ENCODE data around the gene DPP7.

The DPP7 gene

GRCh38 chr9:137110147-137110910, 4.2 kb downstream of the DPP7 start:
- H3K4me3 ChIP-seq (ENCODE audit: control insufficient read depth, low read depth, low read length): no peak overlapping the region
- TF ChIP-seq CTCF (IDR thresholded peaks at IDR 0.05; ENCODE audit: control insufficient read depth, insufficient read depth, low read depth, low read length, missing control alignments): no peak
- DNase-seq (ENCODE audit: low read depth): no peak

GRCh38 chr9:137109250-137110146, 5.0 kb downstream of the DPP7 start:
- DNase-seq (ENCODE audit: low read depth): no peak
- TF ChIP-seq CTCF (IDR thresholded peaks at IDR 0.05; ENCODE audit: control insufficient read depth, insufficient read depth, low read depth, low read length, missing control alignments): no peak
- no peak overlapping the region for H3K4me3 ChIP-seq (ENCODE audit: control insufficient read depth, low read depth, low read length)

- no peak for DNase-seq (ENCODE audit: low read depth)
- TF ChIP-seq CTCF (IDR thresholded peaks at IDR 0.05; ENCODE audit: control insufficient read depth, insufficient read depth, low read depth, low read length, missing control alignments): no peak
- no peak overlapping the region for H3K4me3 ChIP-seq (ENCODE audit: control insufficient read depth, low read depth, low read length)
These were observed 5.8 kb downstream of the DPP7 start for GRCh38 chr9:137108608-137109249.

- no peak for TF ChIP-seq CTCF (IDR thresholded peaks at IDR 0.05; ENCODE audit: control insufficient read depth, insufficient read depth, low read depth, low read length, missing control alignments)
- DNase-seq (ENCODE audit: low read depth): no peak
- no peak overlapping the region for H3K4me3 ChIP-seq (ENCODE audit: control insufficient read depth, low read depth, low read length)
These were observed 6.6 kb downstream of the DPP7 start for GRCh38 chr9:137107982-137108381.

DNA sequence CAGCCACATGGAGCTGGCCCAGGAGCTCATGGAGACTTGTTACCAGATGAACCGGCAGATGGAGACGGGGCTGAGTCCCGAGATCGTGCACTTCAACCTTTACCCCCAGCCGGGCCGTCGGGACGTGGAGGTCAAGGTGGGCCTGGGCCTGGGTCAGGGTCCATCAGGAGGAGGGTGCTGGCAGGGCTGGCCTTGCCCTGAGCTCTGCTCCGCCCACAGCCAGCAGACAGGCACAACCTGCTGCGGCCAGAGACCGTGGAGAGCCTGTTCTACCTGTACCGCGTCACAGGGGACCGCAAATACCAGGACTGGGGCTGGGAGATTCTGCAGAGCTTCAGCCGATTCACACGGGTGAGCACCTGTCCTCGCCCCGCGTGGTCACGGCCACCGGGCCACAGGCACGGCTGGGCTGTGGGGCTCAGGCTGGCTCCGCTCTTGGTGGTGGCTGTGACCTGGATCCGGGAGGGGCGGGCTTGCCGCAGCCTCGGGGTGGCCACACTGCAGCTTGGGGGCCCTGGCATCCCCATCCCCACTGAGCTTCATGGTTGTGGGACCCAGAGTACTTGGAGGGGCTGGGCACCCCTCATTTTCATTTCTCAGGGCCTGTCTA, 7.1 kb downstream of the DPP7 start:
- no peak for TF ChIP-seq CTCF (IDR thresholded peaks at IDR 0.05; ENCODE audit: control insufficient read depth, insufficient read depth, low read depth, low read length, missing control alignments)
- no peak overlapping the region for H3K4me3 ChIP-seq (ENCODE audit: control insufficient read depth, low read depth, low read length)
- no peak for DNase-seq (ENCODE audit: low read depth)

DNA sequence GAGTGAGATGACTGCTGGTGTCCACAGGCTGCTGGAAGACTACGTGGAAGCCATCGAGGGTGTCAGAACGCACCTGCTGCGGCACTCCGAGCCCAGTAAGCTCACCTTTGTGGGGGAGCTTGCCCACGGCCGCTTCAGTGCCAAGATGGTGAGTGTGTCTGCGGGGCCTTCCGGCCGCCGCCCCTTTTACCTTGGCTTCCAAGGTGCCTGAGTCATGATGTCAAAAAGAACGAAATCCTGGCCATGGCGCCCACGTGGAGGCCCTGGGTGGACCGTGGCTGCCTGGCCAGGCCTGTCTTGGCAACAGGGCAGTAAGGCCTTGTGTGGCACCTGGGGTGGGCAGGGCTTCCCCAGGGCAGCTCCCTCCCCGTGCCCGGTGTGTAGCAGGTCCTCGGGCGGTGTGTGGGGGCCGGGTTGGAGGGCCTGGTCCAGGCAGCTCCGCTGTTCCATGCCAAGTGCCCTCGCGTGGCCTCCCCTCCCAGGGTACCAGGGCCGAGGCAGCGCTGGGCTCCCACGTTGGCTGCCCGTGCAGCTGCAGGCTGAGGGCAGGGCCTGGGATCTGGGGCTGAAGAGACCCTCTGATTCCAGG, 7.8 kb downstream of the DPP7 start:
- TF ChIP-seq CTCF (IDR thresholded peaks at IDR 0.05; ENCODE audit: control insufficient read depth, insufficient read depth, low read depth, low read length, missing control alignments): no peak
- no peak overlapping the region for H3K4me3 ChIP-seq (ENCODE audit: control insufficient read depth, low read depth, low read length)
- no peak for DNase-seq (ENCODE audit: low read depth)

All from AG09309 (cell line).